GM12873 (cell line): ENCODE results near the gene ZNF644.

ENCODE experiments used
- TF ChIP-seq, protein P1 (sequence below): IDR thresholded peaks from 2 replicates; pipeline ENCODE4 v1.5.1; 2012; ENCODE audit warnings: low read depth, mild to moderate bottlenecking, moderate library complexity, low read length, control low read depth; ENCODE audit not compliant: insufficient read depth; ENCODE audit errors: missing control alignments

The ZNF644 gene

DNA sequence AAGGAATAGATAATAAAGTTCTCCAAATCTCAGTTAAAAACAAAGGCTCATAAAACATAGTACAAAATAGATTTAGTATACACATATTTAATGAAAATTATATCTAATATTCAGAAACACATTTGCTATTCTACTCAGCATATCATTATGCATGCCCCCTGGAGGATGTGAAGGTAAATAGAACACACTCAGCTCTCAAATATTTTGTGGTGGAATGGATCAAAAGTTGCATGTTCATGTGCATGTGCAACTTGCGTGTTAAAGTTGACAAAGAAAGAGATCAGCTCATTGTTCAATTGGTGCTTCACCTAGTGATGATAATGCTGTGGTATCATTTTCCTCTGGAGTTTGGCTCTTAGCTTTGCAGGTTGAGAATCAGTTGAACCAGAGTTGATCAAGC, 4.9 kb upstream of the ZNF644 start:
- TF ChIP-seq, protein P1, sequence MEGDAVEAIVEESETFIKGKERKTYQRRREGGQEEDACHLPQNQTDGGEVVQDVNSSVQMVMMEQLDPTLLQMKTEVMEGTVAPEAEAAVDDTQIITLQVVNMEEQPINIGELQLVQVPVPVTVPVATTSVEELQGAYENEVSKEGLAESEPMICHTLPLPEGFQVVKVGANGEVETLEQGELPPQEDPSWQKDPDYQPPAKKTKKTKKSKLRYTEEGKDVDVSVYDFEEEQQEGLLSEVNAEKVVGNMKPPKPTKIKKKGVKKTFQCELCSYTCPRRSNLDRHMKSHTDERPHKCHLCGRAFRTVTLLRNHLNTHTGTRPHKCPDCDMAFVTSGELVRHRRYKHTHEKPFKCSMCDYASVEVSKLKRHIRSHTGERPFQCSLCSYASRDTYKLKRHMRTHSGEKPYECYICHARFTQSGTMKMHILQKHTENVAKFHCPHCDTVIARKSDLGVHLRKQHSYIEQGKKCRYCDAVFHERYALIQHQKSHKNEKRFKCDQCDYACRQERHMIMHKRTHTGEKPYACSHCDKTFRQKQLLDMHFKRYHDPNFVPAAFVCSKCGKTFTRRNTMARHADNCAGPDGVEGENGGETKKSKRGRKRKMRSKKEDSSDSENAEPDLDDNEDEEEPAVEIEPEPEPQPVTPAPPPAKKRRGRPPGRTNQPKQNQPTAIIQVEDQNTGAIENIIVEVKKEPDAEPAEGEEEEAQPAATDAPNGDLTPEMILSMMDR, result peak; percentile 21

DNA sequence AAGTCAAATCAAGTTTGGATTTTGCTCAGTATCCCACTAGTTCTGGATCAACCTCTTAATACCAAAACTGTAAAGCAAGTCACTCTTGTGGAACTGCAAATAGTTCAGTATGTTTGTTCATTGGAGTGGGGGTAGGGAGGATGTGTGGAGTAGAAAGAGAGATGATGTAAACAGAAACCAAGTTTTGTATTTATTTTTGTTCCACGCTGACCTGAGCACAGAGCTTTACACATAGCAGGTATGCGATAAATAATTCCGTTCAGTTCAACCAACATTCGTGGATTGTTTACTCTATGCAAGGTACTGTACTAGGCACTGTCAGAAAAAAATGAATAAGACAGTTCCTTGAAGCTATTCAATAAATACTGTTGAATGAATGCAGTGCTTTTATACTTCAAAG, 4.5 kb upstream of the ZNF644 start:
- TF ChIP-seq, protein P1, result no peak

DNA sequence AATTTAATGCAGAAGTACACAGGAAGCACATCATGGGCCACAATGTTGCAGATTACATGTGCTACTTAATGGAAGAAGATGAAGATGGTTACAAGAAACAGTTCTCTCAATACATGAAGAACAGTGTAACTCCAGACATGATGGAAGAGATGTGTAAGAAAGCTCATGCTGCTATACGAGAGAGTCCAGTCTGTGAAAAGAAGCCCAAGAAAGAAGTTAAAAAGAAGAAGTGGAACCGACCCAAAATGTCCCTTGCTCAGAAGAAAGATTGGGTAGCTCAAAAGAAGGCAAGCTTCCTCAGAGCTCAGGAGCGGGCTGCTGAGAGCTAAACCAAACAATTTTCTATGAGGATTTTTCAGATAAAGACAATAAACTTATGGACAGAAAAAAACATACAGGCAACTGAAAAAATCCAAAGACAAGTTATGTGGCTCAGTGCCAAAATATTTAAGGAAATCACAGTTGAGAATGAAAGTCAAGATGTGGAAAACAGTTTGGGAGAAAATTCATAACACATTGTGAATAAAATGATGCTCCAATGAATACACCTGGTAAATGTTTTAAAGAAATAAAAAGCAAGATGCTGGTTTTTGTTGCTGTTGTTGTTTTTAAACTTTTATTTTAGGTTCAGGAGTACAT, 2.8 kb upstream of the ZNF644 start:
- TF ChIP-seq, protein P1, result no peak

DNA sequence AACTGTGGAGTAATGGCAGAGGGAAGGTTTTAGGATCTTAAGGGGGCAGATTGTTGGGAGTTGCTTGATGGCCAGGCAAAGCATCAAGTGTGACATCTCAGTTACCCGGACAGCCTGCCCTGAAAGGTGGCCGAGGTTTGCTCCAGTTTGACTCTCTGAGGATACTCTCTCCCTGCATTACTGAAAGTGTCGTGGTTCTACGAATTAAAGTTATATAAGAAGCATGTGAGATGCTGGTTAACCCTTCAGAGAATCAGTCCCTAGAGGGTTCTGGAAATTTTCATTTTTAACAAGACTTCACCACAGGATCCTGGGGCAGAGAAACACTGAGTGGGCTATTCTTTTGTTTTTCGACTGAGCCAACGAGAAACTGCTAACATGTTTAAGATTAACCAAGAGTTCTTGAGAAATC, 689 bp upstream of the ZNF644 start:
- TF ChIP-seq, protein P1, result no peak

DNA sequence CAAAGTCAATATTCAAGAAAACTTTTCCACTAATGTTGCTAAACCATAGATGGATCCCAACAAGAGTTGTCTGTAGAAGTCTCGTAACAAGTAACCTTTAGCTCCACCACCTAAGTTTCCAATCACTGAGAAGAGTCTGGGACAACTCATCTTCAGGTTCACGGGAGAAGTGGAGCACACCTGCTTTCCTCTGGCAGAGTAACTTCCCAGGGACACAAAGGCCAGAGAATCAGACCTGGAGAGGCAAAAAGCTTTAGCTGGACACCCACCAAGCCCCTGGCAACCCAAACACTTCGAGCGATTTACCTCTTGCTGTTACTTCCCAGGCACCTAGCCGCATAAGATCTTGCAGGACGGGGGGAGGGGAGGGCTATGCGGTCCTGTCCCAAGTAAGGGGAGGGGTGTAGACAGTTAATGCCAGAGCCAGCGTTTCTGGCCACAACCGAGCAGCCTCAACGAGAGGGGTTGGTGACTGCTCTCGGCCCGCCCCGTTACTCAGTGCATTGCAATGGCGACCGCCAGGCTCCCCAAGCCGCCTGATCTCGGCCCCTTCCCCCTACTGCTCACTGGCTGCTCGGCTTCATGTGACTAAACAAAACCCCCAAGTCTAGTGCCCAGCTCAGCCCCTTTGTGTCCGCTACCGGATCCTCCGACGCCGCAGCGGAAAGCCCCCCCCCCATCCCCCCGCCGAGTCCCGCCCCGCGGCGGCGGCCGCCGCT, 709 bp downstream of the ZNF644 start:
- TF ChIP-seq, protein P1, result no peak

DNA sequence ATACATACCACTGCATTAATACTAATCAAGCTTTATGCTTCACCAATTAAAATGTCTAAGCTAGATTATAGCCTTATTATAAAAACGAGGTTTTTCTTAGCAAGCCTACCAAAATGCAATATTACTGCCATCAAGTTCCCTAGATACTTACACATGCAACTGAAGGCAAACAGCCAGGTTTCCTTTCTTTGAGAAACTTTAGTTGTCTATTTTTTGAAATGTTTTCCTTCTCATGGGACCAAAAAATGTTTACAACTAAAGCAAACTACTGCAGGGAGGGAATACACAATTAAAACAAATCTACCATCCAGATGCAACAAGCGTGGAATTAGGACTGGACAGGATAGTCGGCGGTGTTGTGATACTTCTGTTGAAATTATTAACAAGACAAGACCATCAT, 1.3 kb downstream of the ZNF644 start:
- TF ChIP-seq, protein P1, result no peak

DNA sequence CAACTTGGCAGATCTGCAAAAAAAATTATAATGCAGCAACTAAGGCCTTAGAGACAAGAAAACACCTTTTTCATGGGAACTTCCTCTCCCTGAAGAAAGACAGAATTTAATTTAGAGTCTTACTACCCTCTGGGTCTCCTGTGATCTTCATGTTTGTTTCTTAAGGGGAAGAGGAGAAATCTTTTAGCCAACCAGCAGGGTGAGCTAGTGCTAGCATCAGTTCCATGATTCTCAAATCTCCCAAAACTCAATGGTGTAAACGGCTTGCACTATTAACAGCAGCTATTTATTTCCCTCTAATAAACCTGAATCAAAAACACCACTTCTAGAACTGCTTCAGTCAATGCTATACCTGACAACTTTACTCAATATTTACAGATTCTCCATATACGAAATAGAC, 3.8 kb downstream of the ZNF644 start:
- TF ChIP-seq, protein P1, result peak; percentile 51
